Measurements from ENCODE around the gene MYZAP.

The MYZAP gene

DNA sequence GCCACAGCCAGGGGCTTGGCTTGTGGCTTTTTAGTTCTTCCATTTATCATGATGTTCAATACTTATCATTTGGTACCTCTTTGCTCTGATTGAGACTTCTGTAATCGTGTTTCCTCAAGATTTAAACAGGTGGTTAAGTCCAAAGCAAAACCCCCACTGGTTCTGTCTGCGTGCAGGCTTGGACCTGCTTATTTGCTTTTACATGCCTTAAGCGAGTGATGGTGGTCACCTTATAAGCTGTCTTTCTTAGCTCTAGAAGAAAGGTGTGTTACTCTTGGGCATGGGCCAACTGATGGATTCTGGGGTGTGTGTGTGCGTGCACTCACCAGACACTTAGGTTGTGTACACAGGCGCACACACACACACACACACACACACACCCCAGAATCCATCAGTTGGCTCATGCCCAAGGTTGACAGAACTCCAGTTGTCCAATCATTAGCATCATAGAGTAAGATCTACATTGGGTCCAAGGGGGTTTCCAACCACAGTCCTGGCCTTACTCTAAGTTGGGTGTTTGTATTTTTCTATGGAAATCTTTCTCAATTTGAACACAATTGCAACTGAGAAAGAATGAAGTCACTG lies 1.2 kb downstream of the MYZAP start:
- H3K9me3 ChIP-seq (ENCODE audit: insufficient read depth, low read depth, low read length) = no peaks in the 10 kb centered on the region
- H3K79me2 ChIP-seq (ENCODE audit: insufficient read depth, low read length) = no peaks in the 10 kb centered on the region
- H3K4me1 ChIP-seq (ENCODE audit: insufficient read depth, low read length, poor library complexity, severe bottlenecking) = peaks cover 7% of the 10 kb centered on the region
- H3K27me3 ChIP-seq (ENCODE audit: insufficient read depth, low read length, poor library complexity, severe bottlenecking) = no peaks in the 10 kb centered on the region
- H3K4me3 ChIP-seq (ENCODE audit: low read length, poor library complexity, severe bottlenecking) = no peak overlapping the region
- no peak overlapping the region for H2AFZ ChIP-seq (ENCODE audit: low read length)
- no peaks in the 10 kb centered on the region for H4K20me1 ChIP-seq (ENCODE audit: insufficient read depth, low read length, poor library complexity, severe bottlenecking)
- no peaks in the 10 kb centered on the region for H3F3A ChIP-seq (ENCODE audit: low read depth)
- TF ChIP-seq EZH2phosphoT487 (IDR thresholded peaks at IDR 0.05; ENCODE audit: borderline replicate concordance) = no peak
- TF ChIP-seq, protein P1, sequence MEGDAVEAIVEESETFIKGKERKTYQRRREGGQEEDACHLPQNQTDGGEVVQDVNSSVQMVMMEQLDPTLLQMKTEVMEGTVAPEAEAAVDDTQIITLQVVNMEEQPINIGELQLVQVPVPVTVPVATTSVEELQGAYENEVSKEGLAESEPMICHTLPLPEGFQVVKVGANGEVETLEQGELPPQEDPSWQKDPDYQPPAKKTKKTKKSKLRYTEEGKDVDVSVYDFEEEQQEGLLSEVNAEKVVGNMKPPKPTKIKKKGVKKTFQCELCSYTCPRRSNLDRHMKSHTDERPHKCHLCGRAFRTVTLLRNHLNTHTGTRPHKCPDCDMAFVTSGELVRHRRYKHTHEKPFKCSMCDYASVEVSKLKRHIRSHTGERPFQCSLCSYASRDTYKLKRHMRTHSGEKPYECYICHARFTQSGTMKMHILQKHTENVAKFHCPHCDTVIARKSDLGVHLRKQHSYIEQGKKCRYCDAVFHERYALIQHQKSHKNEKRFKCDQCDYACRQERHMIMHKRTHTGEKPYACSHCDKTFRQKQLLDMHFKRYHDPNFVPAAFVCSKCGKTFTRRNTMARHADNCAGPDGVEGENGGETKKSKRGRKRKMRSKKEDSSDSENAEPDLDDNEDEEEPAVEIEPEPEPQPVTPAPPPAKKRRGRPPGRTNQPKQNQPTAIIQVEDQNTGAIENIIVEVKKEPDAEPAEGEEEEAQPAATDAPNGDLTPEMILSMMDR (conservative IDR thresholded peaks at IDR 0.05; ENCODE audit: low read length) = no peak
- no peaks in the 10 kb centered on the region for H3K36me3 ChIP-seq (ENCODE audit: insufficient read depth, low read length)
- H3K9me2 ChIP-seq (replicated peaks; ENCODE audit: low read depth, low read length) = no peaks in the 10 kb centered on the region
- no peak overlapping the region for H3K4me2 ChIP-seq (ENCODE audit: low read depth, low read length, poor library complexity, severe bottlenecking)
- H3K9ac ChIP-seq (ENCODE audit: low read depth, low read length, poor library complexity, severe bottlenecking) = no peak overlapping the region

DNA sequence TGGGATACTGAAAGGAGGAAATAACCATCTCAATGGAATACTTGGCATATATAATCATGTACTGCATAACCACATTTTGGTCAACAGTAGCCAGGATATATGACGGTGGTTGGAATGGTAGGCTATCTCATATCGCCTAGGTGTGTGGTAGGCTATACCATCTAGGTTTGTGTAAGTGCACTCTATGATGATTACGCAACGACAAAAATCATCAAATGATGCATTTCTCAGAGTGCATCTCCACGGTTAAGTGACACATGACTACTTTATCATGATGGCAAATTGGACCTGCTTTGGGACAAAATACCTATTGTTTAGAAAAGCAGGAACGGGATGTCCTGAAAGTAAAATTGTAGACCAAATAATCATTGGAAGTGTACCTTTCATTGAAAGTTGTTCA lies 2.8 kb downstream of the MYZAP start:
- TF ChIP-seq, protein P1 (conservative IDR thresholded peaks at IDR 0.05; ENCODE audit: low read length) = no peak
- no peak for TF ChIP-seq EZH2phosphoT487 (IDR thresholded peaks at IDR 0.05; ENCODE audit: borderline replicate concordance)
- Histone ChIP-seq H4K20me1 (ENCODE audit: insufficient read depth, low read length, poor library complexity, severe bottlenecking) (no peaks in the 10 kb centered on the region), H3K4me1 (ENCODE audit: insufficient read depth, low read length, poor library complexity, severe bottlenecking) (peaks cover 7% of the 10 kb centered on the region), H3K27me3 (ENCODE audit: insufficient read depth, low read length, poor library complexity, severe bottlenecking) (no peaks in the 10 kb centered on the region), H3K79me2 (ENCODE audit: insufficient read depth, low read length) (no peaks in the 10 kb centered on the region), H3K9me2 (replicated peaks; ENCODE audit: low read depth, low read length) (no peaks in the 10 kb centered on the region), H3K9ac (ENCODE audit: low read depth, low read length, poor library complexity, severe bottlenecking) (no peak overlapping the region), H3F3A (ENCODE audit: low read depth) (no peaks in the 10 kb centered on the region), H2AFZ (ENCODE audit: low read length) (no peak overlapping the region), H3K9me3 (ENCODE audit: insufficient read depth, low read depth, low read length) (no peaks in the 10 kb centered on the region), H3K36me3 (ENCODE audit: insufficient read depth, low read length) (no peaks in the 10 kb centered on the region), H3K4me2 (ENCODE audit: low read depth, low read length, poor library complexity, severe bottlenecking) (no peak overlapping the region), H3K4me3 (ENCODE audit: low read length, poor library complexity, severe bottlenecking) (no peak overlapping the region)

DNA sequence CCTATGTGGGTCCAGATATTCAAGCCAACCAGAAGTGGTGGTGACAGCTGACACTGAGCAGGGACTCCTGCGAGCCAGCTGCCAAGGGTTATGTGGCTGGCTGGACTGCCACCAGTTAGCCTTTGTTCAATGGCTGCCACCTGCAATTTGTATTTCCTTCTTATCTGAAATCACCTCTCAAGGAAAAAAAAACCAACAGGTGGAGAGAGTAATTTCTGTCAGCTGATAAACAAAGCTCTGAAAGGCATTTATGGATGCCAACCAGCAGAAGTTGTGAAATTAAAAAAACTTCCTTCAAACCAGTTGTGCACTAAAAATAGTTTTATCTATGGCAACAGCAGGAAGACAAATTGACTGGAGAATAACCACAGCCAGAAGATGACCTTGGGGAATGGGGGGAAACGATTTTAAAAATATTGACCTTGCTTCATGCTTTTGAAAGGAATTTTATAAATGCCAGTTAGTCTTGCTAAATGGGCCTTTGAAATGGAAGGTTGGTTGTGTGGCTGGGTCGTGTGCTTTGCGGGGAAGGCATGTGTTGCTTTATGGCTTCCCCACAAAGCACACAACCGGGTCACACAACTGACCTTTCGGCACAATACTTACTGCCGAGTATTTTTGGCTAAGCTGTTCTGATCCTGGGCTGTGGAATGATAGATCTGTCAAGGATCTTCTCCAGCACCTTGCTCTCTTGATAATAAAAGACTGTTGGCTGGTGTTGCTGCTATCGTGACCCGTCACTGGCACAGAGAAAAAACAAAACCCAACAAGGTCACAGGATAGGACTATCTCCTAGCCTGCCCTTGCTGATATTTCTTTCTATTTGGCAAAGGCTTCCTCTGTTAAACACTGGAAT lies 3.5 kb downstream of the MYZAP start:
- Histone ChIP-seq H3K36me3 (ENCODE audit: insufficient read depth, low read length) (no peaks in the 10 kb centered on the region), H4K20me1 (ENCODE audit: insufficient read depth, low read length, poor library complexity, severe bottlenecking) (no peaks in the 10 kb centered on the region), H3K4me3 (ENCODE audit: low read length, poor library complexity, severe bottlenecking) (no peak overlapping the region), H3F3A (ENCODE audit: low read depth) (no peaks in the 10 kb centered on the region), H2AFZ (ENCODE audit: low read length) (no peak overlapping the region), H3K79me2 (ENCODE audit: insufficient read depth, low read length) (no peaks in the 10 kb centered on the region), H3K4me1 (ENCODE audit: insufficient read depth, low read length, poor library complexity, severe bottlenecking) (peaks cover 7% of the 10 kb centered on the region), H3K4me2 (ENCODE audit: low read depth, low read length, poor library complexity, severe bottlenecking) (no peak overlapping the region), H3K27me3 (ENCODE audit: insufficient read depth, low read length, poor library complexity, severe bottlenecking) (no peaks in the 10 kb centered on the region), H3K9ac (ENCODE audit: low read depth, low read length, poor library complexity, severe bottlenecking) (no peak overlapping the region), H3K9me3 (ENCODE audit: insufficient read depth, low read depth, low read length) (no peaks in the 10 kb centered on the region), H3K9me2 (replicated peaks; ENCODE audit: low read depth, low read length) (no peaks in the 10 kb centered on the region)
- TF ChIP-seq, protein P1 (conservative IDR thresholded peaks at IDR 0.05; ENCODE audit: low read length) = no peak
- no peak for TF ChIP-seq EZH2phosphoT487 (IDR thresholded peaks at IDR 0.05; ENCODE audit: borderline replicate concordance)

Data from Loucy (cell line).